PC-9 (cell line): ENCODE data around the gene MPL. TPM values are rescaled to one million over a fixed set of nuclear protein-coding genes. Genes with fewer than 3 reads are reported as not detected.

Experiments
- BruUV-seq: library from RNA; stranded (reverse); fragments of 400-500 nt; replicated peaks from 2 replicates; lab custom pipeline; 2021; lab: Mats Ljungman, UMichigan
- CTCF ChIA-PET: fragments of 300-600 bp; sonication (Branson Sonifier 250); formaldehyde crosslinking; loops from one replicate; lab custom pipeline; 2022; ENCODE audit warnings: antibody characterized with exemption; lab: Charles Lee
- POLR2A ChIA-PET: fragments of 300-600 bp; sonication (Branson Sonifier 250); formaldehyde crosslinking; loops from one replicate; lab custom pipeline; 2022; ENCODE audit warnings: antibody characterized with exemption; ENCODE audit not compliant: unreplicated experiment; lab: Charles Lee
- DNase-seq, 2 experiments: peaks; one replicate each; pipeline versions ENCODE4 v3.0.0 to v3.0.0-alpha.2; 2015 to 2022; ENCODE audit warnings: mixed read lengths in 1 of 2
- H2AFZ ChIP-seq: fragments of 200-600 bp; sonication (generic); 2 replicates; pipeline ENCODE4 v1.8.1; 2017; ENCODE audit warnings: antibody characterized with exemption
- H3F3A ChIP-seq: fragments of 200-600 bp; sonication (generic); 2 replicates; pipeline ENCODE4 v1.8.1; 2017; ENCODE audit warnings: antibody characterized with exemption, mild to moderate bottlenecking, low read depth; ENCODE audit not compliant: insufficient read depth
- H3K27ac ChIP-seq: fragments of 200-600 bp; sonication (generic); 2 replicates; pipeline ENCODE4 v1.6.1; 2016; ENCODE audit warnings: mixed run types
- H3K27me3 ChIP-seq: fragments of 200-600 bp; sonication (generic); 2 replicates; pipeline ENCODE4 v1.6.1; 2016; ENCODE audit warnings: low read depth, mixed run types; ENCODE audit not compliant: insufficient read depth
- H3K36me3 ChIP-seq: fragments of 200-600 bp; sonication (generic); 2 replicates; pipeline ENCODE4 v1.6.1; 2016; ENCODE audit warnings: low read depth, mixed run types
- H3K4me1 ChIP-seq: fragments of 200-600 bp; sonication (generic); replicated peaks from 2 replicates; pipeline ENCODE4 v1.6.1; 2016; ENCODE audit warnings: mixed run types; ENCODE audit not compliant: insufficient read depth
- H3K4me2 ChIP-seq: fragments of 200-600 bp; sonication (generic); 2 replicates; pipeline ENCODE4 v1.6.1; 2017; ENCODE audit warnings: mixed run types
- H3K4me3 ChIP-seq: fragments of 200-600 bp; sonication (generic); 2 replicates; pipeline ENCODE4 v1.6.1; 2016; ENCODE audit warnings: mixed run types
- H3K79me2 ChIP-seq: fragments of 200-600 bp; sonication (generic); 2 replicates; pipeline ENCODE4 v1.6.1; 2017; ENCODE audit warnings: low read depth, mixed run types
- H3K9me2 ChIP-seq: fragments of 200-600 bp; sonication (generic); 2 replicates; pipeline ENCODE4 v1.8.1; 2017; ENCODE audit warnings: mild to moderate bottlenecking; ENCODE audit not compliant: insufficient read depth
- H3K9me3 ChIP-seq: fragments of 200-600 bp; sonication (generic); 2 replicates; pipeline ENCODE4 v1.8.1; 2016; ENCODE audit warnings: low read depth; ENCODE audit not compliant: insufficient read depth
- H4K20me1 ChIP-seq: fragments of 200-600 bp; sonication (generic); 2 replicates; pipeline ENCODE4 v1.8.1; 2017; ENCODE audit not compliant: insufficient read depth
- CTCF ChIP-seq: fragments of 200-600 bp; sonication (generic); conservative IDR thresholded peaks from 2 replicates; pipeline ENCODE4 v1.6.1; 2017; ENCODE audit warnings: mixed run types, antibody characterized with exemption, mild to moderate bottlenecking, moderate library complexity
- EZH2 ChIP-seq: fragments of 200-600 bp; sonication (generic); IDR thresholded peaks from 2 replicates; pipeline ENCODE4 v1.8.0; 2017; ENCODE audit warnings: antibody characterized with exemption, low read depth
- intact Hi-C: fragments of 100-400 bp; cut with micrococcal nuclease; formaldehyde crosslinking; loops from one replicate; pipeline ENCODE4 v1.10.0; 2022; ENCODE audit not compliant: unreplicated experiment
- total RNA-seq: library from RNA; stranded (reverse); gene quantifications from 2 replicates; pipeline ENCODE4 v1.2.3, GENCODE V29; 2021

The MPL gene
- total RNA-seq, 1 experiment from 2014 or later, result 0.76 TPM

- BruUV-seq, result no TSS peak
- CTCF ChIA-PET, result interaction anchor here (0.7 to 1.3 kb wide), 2 partner anchors 36 to 564 kb away, joined by 3 read pairs; partner anchors contain the start of gene C1orf210
- intact Hi-C loops, result loop anchor here (5.0 kb wide), 1 partner anchor 34 kb away; the partner anchor contains the start of gene C1orf210
- Histone ChIP-seq H3K79me2 (no peaks in the 10 kb centered on the region), H2AFZ (no peak overlapping the region), H3K4me3 (no peak overlapping the region), H3K4me2 (no peak overlapping the region), H3K27me3 (no peaks in the 10 kb centered on the region), H3K9me3 (no peaks in the 10 kb centered on the region; the same call in 1 of the 2 replicates), H3F3A (peaks cover 3% of the 10 kb centered on the region; the same call in 1 of the 2 replicates), H4K20me1 (no peaks in the 10 kb centered on the region), H3K36me3 (no peaks in the 10 kb centered on the region), H3K9me2 (no peaks in the 10 kb centered on the region), H3K27ac (no peak overlapping the region), H3K4me1 (no peaks in the 10 kb centered on the region; the same call in 1 of the 2 replicates)
- POLR2A ChIA-PET, result interaction anchor here (0.6 to 0.7 kb wide), 2 partner anchors 26 to 27 kb away, joined by 4 to 17 read pairs; no protein-coding TSS in a partner anchor
- no peak for TF ChIP-seq CTCF
- TF ChIP-seq EZH2, result no peak
- peak; percentile 54 to 60 for DNase-seq
These were observed 16.2 kb upstream of the MPL start for GRCh38 chr1:43321331-43321891.

DNA sequence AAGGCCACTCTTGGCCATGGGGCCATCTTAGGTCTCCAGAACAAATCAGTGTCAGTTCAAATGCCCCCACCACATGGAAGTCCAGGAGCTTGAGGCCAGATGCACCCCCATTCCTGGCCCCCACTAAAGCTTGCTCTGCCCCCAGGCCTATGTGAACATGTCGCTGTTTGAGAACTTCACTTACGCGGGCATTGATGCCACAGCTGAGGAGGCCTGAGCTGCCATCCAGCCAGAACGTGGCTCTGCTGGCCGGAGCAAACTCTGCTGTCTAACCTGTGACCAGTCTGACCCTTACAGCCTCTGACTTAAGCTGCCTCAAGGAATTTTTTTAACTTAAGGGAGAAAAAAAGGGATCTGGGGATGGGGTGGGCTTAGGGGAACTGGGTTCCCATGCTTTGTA is 15.1 kb upstream of the MPL start:
- TF ChIP-seq EZH2, result no peak
- no peak for TF ChIP-seq CTCF
- H3K27me3 ChIP-seq, result no peaks in the 10 kb centered on the region
- CTCF ChIA-PET, result no interaction called here
- no TSS peak for BruUV-seq
- H3K9me3 ChIP-seq, result no peaks in the 10 kb centered on the region; the same call in 1 of the 2 replicates
- no peaks in the 10 kb centered on the region for H4K20me1 ChIP-seq
- H3K79me2 ChIP-seq, result no peaks in the 10 kb centered on the region
- no peak overlapping the region for H3K4me3 ChIP-seq
- no peak overlapping the region for H3K27ac ChIP-seq
- intact Hi-C loops, result loop anchor here (5.0 kb wide), 1 partner anchor 35 kb away; the partner anchor contains the start of gene C1orf210
- DNase-seq, result no peak
- no peaks in the 10 kb centered on the region for H3K9me2 ChIP-seq
- no peaks in the 10 kb centered on the region for H3K36me3 ChIP-seq
- H3K4me2 ChIP-seq, result no peak overlapping the region
- no peaks in the 10 kb centered on the region; the same call in 1 of the 2 replicates for H3K4me1 ChIP-seq
- H2AFZ ChIP-seq, result no peak overlapping the region
- POLR2A ChIA-PET, result no interaction called here
- H3F3A ChIP-seq, result peaks cover 3% of the 10 kb centered on the region; the same call in 1 of the 2 replicates

- Histone ChIP-seq H3K27ac (no peak overlapping the region), H3K36me3 (no peaks in the 10 kb centered on the region), H3F3A (no peaks in the 10 kb centered on the region), H2AFZ (no peak overlapping the region), H3K4me1 (peaks cover 4% of the 10 kb centered on the region), H3K4me3 (no peak overlapping the region), H3K79me2 (no peaks in the 10 kb centered on the region), H3K27me3 (no peaks in the 10 kb centered on the region), H4K20me1 (no peaks in the 10 kb centered on the region), H3K9me3 (peaks cover 4% of the 10 kb centered on the region; the same call in 1 of the 2 replicates), H3K9me2 (no peaks in the 10 kb centered on the region), H3K4me2 (no peak overlapping the region)
- BruUV-seq, result no TSS peak
- CTCF ChIA-PET, result no interaction called here
- POLR2A ChIA-PET, result no interaction called here
- DNase-seq, result no peak
- intact Hi-C loops, result loop anchor here (5.0 kb wide), 1 partner anchor 38 kb away; the partner anchor contains the start of gene C1orf210
- no peak for TF ChIP-seq CTCF
- no peak for TF ChIP-seq EZH2
These were observed 12.8 kb upstream of the MPL start for GRCh38 chr1:43324810-43325209.
